Pons (tissue), 1 donor: Measurements from ENCODE around the gene ATP5F1D.

Experiments used
- DNase-seq: peaks from one replicate; pipeline ENCODE4 v3.0.0-alpha.2; 2016; ENCODE audit warnings: low spot score

Gene ATP5F1D

GRCh38 chr19:1248139-1248785 is 6.7 kb downstream of the ATP5F1D start, which contains the start of gene MIDN:
Gene MIDN, plus strand, starts transcription at chr19:1248583. Its CDS starts 1,714 bp downstream, at chr19:1250297.
- DNase-seq, result peak; percentile 62

GRCh38 chr19:1248786-1249297 is 7.3 kb downstream of the ATP5F1D start:
- peak; percentile 46 for DNase-seq

GRCh38 chr19:1249298-1249989 is 7.9 kb downstream of the ATP5F1D start:
- peak; percentile 96 for DNase-seq

GRCh38 chr19:1249990-1250436 is 8.5 kb downstream of the ATP5F1D start:
- no peak for DNase-seq

GRCh38 chr19:1250437-1251260 is 9.1 kb downstream of the ATP5F1D start:
- peak; percentile 61 for DNase-seq

GRCh38 chr19:1251330-1252220 is 10.0 kb downstream of the ATP5F1D start:
- peak; percentile 72 for DNase-seq

- peak; percentile 87 for DNase-seq
These were observed 10.8 kb downstream of the ATP5F1D start for GRCh38 chr19:1252221-1252820.

GRCh38 chr19:1252821-1253513 is 11.4 kb downstream of the ATP5F1D start:
- DNase-seq, result peak; percentile 91

- no peak for DNase-seq
These were observed 12.0 kb downstream of the ATP5F1D start for GRCh38 chr19:1253514-1254080.

- peak; percentile 51 for DNase-seq
These were observed 12.6 kb downstream of the ATP5F1D start for GRCh38 chr19:1254081-1254527.

GRCh38 chr19:1254530-1255185 is 13.1 kb downstream of the ATP5F1D start:
- DNase-seq, result peak; percentile 25

- peak; percentile 88 for DNase-seq
These were observed 13.9 kb downstream of the ATP5F1D start for GRCh38 chr19:1255186-1256161.

- DNase-seq, result no peak
These were observed 15.3 kb downstream of the ATP5F1D start for GRCh38 chr19:1256646-1257474.

GRCh38 chr19:1257475-1258162 is 16.1 kb downstream of the ATP5F1D start:
- no peak for DNase-seq

GRCh38 chr19:1258163-1258492 is 16.6 kb downstream of the ATP5F1D start:
- DNase-seq, result no peak

GRCh38 chr19:1258707-1259205 is 17.2 kb downstream of the ATP5F1D start:
- no peak for DNase-seq
